Stimulated activated CD4-positive, alpha-beta T cell treated with anti-CD3 and anti-CD28 coated beads, Interleukin-4, amount 100 ng/mL, for 1 hour (primary cell): ENCODE measurements around the gene DBI.
"Not testable (repeated sequence)": the region's sequence is repeated elsewhere in the genome, so short reads cannot be mapped to it uniquely, and the experiment has no call there.

Experiments
- DNase-seq: peaks from one replicate; pipeline ENCODE4 v3.0.0-alpha.2; 2020

The DBI gene

DNA sequence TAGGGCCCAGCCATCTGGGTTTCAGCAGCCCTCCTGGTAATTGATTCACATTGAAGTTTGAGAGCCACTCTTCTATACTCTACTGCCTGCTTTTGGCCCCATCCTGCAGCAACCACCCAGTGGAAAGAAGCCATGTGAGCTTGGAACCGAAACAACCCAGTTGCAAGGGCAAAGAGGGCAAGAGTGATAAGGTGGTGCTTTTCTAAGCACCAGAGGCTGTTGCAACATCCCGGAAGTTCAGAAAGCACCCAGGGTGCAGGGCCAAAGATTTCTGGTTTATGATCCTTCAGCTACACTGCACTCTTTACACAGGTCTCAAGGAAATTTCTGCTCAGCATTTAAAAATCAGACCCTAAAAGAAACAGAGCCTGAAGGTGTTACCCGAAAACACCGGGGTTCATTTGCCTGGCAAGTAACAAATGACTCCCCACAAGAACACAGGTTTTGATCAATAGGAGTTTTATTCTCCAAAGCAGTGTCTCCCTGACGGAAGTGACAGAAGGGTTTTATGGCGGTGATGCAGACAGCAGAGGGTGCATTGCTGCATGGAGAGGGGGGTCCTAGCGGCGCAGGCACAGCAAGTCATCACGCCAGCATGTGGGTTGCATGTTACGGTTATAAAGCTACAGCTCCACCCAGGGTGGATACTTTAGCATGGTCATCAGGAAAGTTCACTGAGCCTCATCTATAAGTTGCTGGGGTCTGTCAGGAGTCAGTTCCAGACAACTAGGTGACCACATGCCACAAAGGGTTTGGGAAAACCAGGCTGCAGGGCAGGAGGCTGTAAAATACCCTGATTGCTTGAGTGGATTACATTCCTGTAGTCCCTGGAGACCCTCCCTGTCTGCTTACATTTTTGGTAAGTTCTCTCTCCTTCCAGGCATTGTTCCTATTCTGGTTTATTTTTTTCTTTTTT, 36.1 kb downstream of the DBI start:
- DNase-seq, result no peak

DNA sequence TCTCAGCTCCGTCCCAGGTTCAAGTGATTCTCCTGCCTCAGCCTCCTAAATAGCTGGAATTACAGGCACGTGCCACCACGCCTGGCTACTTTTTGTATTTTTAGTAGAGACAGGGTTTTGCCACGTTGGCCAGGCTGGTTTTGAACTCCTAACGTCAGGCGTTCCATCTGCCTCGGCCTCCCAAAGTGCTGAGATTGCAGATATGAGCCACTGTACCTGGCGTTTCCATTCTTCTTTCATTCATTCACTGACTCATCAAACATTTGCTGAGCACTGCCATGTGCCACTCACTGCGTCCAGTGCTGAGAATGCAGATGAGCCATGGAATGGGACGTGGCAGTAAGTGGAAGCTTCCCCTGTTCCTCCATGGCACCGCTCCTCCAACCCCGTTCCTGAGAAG, 36.8 kb downstream of the DBI start:
- not testable (repeated sequence) for DNase-seq

DNA sequence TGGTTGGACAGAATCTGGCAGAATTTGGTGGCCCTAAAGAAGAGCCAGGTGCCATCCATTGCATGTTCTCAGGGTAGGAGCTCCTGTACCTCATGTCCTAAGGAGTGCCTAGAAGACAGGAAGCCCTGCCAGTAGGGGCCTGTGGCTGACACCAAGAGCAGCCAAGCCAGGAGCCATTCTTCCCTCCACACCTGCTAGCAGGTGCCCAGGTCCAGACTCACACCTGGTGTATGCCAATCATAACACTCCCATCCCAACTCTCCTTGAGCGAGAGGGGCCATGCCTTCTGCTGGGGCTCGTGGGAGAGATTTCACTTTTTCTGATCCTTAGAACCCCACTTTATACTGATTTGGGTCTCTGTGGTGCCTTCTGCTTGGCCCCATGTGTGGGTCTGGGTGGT, 38.4 kb downstream of the DBI start:
- no peak for DNase-seq

DNA sequence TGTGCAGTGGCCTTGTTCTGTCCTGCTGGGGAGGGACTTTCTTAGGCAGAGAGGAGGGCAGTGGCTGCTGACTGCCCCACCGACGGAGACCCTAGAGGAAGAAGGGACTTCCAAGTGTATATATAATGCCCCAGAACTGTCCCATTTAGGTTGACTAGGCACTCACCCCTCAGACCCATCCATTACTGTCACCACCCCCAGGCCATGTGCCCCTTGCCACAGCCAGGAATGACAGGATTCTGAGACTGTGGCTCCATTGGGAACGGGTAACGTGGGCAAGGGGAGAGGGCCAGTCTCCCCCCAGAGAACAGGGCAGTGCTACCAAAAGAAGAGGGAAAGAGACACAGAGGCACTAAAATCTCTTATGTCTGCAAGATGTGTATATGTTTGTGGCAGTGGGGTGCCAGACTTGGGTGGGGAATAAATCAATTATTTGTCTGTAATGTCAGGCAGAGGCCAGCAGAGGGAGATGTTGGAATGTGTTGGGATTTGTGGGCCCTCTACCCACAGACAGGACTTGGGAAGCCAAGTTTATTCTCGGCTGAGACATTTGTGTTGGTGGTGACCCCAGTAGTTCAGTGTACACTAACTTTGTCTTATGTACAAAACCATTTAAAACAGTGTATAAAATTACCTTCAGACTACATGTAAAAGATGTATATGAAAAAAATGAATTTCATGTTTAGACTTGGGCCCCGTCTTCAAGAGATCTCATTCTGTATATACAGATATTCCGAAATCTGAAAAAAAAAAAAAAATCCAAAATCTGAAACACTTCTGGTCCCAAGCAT, 40.8 kb downstream of the DBI start:
- no peak for DNase-seq

DNA sequence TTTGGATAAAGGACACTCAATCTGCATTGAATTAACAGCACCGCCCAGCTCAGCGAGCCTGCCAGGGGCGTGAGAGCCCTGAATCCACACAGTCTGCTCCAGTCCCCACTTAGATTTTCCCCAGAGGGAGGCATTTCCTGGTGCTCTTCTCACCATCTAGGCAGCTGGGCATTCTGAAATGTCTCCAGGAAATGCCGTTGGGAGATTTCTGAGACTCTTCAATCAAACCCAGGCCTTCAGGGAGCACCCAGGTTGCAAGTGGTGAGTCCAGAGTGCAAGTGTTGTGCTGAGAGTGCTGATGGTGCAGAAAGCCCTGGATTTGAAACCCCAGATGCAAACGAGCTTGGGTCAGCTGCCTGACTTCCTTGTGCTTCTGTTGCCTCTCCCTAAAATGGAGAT, 41.4 kb downstream of the DBI start:
- DNase-seq, result no peak

DNA sequence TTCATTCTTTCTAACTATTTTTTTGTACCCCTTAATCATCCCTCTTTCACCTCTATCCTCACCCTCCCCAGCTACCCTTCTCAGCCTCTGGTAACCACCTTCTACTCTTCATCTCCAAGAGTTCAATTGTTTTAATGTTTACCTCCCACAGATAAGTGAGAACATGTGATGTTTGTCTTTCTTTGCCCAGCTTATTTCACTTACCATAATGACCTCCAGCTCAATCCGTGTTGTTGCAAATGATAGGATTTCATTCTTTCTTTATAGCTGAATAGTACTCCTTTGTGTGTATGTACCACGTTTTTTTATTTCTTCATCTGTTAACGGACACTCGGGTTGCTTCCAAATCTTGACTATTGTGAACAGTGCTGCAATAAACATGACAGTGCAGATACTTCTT, 42.7 kb downstream of the DBI start:
- no peak for DNase-seq

DNA sequence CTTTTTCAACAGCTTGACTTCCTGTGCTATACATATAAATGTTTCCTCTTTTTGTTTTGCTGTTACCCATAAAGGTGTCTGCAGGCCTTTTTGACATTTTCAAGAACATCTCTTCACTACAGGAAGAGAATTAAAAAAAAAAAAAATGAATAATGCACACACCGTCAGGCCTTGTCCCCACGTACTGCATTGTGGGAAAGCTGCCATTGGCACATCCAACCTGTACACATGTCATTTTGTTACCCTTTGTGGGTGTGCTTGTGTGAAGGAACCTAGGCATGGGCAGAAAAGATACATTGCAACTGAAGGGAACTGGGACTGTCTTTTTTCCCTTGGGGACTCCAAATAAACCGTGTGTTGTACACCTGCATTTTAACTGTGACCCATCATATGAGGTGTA, 48.1 kb downstream of the DBI start:
- no peak for DNase-seq

DNA sequence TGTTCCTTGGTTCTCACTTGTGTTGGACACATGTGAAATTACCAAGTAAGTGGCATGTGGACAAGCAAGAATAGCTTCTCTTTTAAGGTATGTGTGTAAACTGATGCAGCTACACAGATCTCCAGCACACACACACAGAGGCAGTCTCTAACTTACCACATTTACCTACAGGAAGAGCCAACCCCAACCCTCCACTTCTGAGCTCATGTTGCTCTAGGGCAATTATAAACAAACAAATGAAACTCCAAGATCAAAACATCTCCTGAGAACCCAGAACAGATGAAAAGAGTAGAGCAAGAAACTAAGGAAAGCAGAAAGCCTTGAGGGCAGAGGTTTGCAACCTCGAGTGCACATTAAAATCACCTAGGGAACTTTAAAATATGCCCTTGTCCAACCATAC, 48.9 kb downstream of the DBI start:
- no peak for DNase-seq

DNA sequence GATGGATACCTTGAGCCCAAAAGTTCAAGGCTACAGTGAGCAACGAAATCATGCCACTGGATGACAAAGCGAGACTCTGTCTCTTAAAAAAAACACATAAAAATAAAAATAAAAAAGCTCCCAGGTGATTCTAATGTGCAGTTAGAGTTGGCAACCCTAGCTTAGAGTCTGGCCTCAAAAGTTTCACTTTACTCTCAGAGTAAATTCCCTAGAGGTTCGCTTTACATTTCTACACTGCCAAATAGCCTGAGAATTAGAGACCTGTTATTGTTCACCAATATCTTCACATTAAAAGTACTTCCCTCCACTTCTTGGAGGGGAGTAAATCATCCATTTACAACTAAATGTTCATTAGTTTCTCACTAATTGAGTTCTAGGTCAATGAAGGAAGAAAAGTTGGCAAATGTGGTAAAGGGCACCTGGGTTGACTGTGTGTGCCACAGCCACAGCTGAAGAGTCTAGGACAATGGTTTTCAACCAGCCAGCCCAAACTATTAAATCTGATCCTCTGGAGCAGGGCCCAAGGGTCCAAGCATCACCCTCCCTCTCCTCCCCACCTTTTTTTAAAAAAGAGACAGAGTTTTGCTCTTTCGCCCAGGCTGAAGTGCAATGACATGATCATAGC, 49.6 kb downstream of the DBI start:
- DNase-seq, result no peak

DNA sequence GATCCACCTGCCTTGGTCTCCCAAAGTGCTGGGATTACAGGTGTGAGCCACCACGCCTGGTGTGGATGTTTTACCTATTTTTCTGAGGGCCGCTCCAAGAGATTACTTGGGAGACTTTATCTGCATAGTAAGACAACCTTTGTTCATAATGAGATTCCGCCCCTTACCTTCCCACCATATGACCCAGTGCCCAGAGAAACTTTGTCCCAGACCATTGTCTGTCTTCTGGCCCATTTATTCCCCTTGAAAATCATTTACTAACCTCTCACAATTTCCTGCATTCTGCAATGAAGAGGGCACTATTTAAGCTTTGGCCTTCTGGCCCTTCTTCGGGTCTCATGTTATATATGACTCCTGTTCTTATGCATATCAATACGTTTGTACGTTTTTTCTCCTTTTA, 51.1 kb downstream of the DBI start:
- no peak for DNase-seq

DNA sequence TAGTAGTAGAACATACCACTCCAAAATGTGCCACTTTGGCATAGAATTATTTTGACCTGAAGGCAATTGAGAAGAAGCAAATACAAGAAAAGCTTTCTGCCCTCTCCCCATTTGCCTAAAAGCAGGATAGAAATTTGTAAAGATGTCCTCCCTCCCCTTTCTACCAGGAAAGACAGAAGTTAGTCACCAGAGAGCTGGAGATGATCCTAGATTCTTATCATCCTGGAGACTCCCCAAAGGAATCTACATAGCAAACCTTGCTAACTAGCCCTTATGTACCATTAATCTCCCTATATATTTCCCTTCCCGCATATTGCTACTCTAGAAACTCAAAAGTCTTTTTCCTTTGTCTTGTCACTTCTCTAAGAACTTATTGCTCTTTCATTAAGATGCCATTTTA, 52.3 kb downstream of the DBI start:
- DNase-seq, result no peak

DNA sequence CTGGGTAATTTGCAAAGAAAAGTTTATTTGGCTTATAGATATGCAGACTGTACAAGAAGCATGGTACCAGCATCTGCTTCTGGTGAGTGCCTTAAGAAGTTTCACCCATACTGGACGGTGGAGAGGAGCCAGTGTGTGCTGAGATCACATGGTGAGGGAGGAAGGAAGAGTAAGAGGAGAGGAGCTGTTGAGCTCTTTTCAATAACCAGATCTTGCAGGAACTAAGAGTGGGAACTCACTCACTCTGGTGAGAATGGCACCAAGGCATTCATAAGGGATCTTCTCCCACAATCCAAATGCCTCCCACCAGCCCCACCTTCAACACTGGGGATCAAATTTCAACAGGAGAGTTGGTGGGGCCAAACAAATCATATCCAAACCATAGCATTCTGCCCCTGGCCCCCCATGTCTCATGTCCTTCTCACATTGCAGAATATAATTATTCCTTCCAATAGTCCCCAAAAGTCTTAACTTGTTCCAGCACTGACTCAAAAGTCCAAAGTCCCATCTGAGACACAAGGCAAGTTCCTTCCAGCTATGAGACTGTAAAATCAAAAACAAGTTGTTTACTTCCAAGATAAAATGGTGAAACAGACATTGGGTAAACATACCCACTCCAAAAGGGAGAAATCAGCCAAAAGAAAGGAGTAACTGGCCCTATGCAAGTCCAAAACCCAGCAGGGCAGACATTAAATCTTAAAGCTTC, 53.2 kb downstream of the DBI start:
- DNase-seq, result no peak

DNA sequence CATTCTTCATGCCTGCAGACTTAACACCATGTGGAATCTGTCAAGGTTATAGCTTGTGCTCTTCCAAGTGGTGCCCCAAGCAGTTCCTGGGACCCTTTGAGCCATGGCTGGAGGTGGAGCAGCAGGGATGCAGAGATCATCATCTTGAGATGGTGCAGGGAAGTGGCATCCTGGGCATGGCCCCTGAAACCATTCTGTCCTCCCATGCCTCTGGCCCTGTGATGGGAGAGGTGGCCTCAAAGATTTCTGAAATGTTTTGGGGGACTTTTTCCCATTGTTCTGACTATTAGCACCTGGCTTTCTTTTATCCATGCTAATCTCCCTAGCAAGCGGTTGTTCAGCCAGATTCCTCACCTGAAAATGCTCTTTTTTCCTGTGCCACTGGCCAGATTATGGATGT, 54.5 kb downstream of the DBI start:
- no peak for DNase-seq

DNA sequence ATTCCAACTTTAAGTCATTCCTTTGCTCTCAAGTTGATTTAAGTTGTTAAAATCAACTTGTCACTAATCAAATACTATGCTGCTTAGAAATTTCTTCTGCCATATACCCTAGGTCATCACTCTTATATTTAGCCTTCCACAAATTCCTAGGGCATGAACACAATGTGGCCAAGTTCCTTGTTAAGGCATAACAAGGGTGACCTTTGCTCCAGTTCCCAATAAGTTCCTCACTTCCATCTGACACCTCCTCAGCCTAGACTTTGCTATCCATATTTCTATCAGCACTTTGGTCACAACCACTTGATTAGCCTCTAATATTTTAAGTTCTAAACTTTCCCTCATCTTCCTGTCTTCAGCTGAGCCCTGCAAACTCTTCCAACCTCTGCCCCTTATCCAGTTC, 55.0 kb downstream of the DBI start:
- DNase-seq, result no peak
